ENCODE data around the gene RNF26.

- TF ChIP-seq CTCF (IDR thresholded peaks at IDR 0.05; ENCODE audit: poor library complexity): no peak
- TF ChIP-seq EZH2 (IDR thresholded peaks at IDR 0.05; ENCODE audit: borderline replicate concordance): no peak
- TF ChIP-seq EZH2phosphoT487 (IDR thresholded peaks at IDR 0.05; ENCODE audit: low read depth, severe bottlenecking, unreplicated experiment): no peak
These were observed 4.8 kb downstream of the RNF26 start for GRCh38 chr11:119338965-119339588.

Measured in hepatocyte (in vitro differentiated cells).